BLaER1 treated with 17β-estradiol and CSF1 and Interleukin-3, amounts not matched to agents 10 nM and 100 nM (cell line): ENCODE results near the gene CRISPLD2.

ENCODE experiments used
- H3K27ac ChIP-seq, 11 experiments: shearing (Covaris generic); formaldehyde crosslinking; 2 replicates each; pipeline ENCODE4 v1.8.1; 2022
- H3K27me3 ChIP-seq, 11 experiments: shearing (Covaris generic); formaldehyde crosslinking; 2 replicates each; pipeline ENCODE4 v1.8.1; 2022
- H3K36me3 ChIP-seq, 11 experiments: shearing (Covaris generic); formaldehyde crosslinking; 2 replicates each; pipeline ENCODE4 v1.8.1; 2022
- H3K4me1 ChIP-seq, 10 experiments: shearing (Covaris generic); formaldehyde crosslinking; 2 replicates each; pipeline ENCODE4 v1.8.1; 2022
- H3K4me2 ChIP-seq, 11 experiments: shearing (Covaris generic); formaldehyde crosslinking; 2 replicates each; pipeline ENCODE4 v1.8.1; 2022
- H3K4me3 ChIP-seq, 10 experiments: shearing (Covaris generic); formaldehyde crosslinking; 2 replicates each; pipeline ENCODE4 v1.8.1; 2022
- H3K9ac ChIP-seq, 11 experiments: shearing (Covaris generic); formaldehyde crosslinking; 2 replicates each; pipeline ENCODE4 v1.8.1; 2022
- H3K9me3 ChIP-seq, 11 experiments: shearing (Covaris generic); formaldehyde crosslinking; replicated peaks in 1 of 11; 2 replicates each; pipeline ENCODE4 v1.8.1; 2022
- H4K20me1 ChIP-seq, 11 experiments: shearing (Covaris generic); formaldehyde crosslinking; 2 replicates each; pipeline ENCODE4 v1.8.1; 2022
- Cebpa-rat ChIP-seq, 11 experiments: shearing (Covaris generic); IDR thresholded peaks; 2 replicates each; pipeline ENCODE4 v1.8.1; 2022

CRISPLD2 gene

DNA sequence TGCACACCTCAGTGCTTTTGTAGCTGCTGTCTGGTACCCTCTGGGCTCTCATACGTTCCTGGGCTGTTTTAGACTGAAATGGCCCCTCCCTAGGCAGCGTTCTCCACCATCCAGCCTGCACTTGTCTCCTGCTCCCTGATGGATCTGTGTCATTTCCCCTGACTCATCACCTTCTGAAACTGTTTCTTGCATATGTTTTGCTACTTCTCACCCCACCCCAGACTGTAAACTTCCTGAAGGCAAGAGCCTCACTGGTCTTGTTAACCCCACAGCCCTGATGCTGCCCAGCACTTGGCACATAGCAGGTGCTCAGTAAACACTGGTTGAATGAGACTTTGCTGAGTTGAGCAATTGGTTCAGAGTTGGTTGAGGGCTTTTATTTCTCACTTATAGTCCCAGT, 78.7 kb downstream of the CRISPLD2 start:
- Histone ChIP-seq H3K9me3 (peaks cover 8 to 41% (median 15%) of the 10 kb centered on the region in 11 experiments; a peak in 20 of 22 replicates), H3K4me2 (peak overlapping the region; percentile 40 to 83 (median 73)), H4K20me1 (no peaks in the 10 kb centered on the region), H3K27ac (peak overlapping the region in 10 of 11 experiments; percentile 6 to 86 (median 66); a peak in 17 of 22 replicates), H3K9ac (peak overlapping the region in 8 of 11 experiments; percentile 10 to 74 (median 58); a peak in 12 of 22 replicates), H3K36me3 (peaks cover 0 to 56% (median 14%) of the 10 kb centered on the region in 11 experiments; a peak in 10 of 22 replicates), H3K4me1 (peaks cover 29 to 72% (median 51%) of the 10 kb centered on the region in 10 experiments), H3K4me3 (peak overlapping the region in 4 of 10 experiments; percentile 9 to 45 (median 22); a peak in 4 of 20 replicates), H3K27me3 (no peaks in the 10 kb centered on the region)
- peak in 2 of 11 experiments; percentile 6 to 61; a peak in 3 of 22 replicates for TF ChIP-seq Cebpa-rat (IDR thresholded peaks at IDR 0.05)

DNA sequence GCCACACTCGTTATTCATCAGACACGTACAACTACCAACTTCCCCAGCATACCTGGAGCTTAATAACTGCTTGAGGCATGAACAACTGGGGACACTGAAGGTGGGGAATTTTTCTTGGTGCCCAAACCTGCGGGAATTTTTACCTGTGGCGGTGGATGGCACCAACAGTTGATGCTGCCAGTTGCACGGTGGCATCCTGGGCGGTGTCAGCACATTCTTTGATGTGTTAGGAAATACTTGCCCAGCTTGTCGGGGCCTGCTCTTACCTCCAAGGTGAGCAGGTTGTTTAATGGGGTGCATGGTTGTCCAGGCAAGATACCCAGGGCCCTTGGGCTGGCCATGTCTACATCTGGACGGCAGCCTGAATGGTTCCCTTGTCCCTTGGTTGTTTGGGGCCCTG, 79.6 kb downstream of the CRISPLD2 start:
- Histone ChIP-seq H3K27me3 (no peaks in the 10 kb centered on the region), H4K20me1 (no peaks in the 10 kb centered on the region), H3K4me3 (no peak overlapping the region), H3K36me3 (peaks cover 0 to 55% (median 16%) of the 10 kb centered on the region in 11 experiments; a peak in 10 of 22 replicates), H3K9me3 (peaks cover 0 to 31% (median 8%) of the 10 kb centered on the region in 11 experiments; a peak in 17 of 22 replicates), H3K4me1 (peaks cover 20 to 63% (median 42%) of the 10 kb centered on the region in 10 experiments), H3K4me2 (peak overlapping the region in 5 of 11 experiments; percentile 8 to 83 (median 64); a peak in 7 of 22 replicates), H3K9ac (no peak overlapping the region), H3K27ac (peak overlapping the region in 4 of 11 experiments; percentile 12 to 86 (median 70); a peak in 5 of 22 replicates)
- no peak for TF ChIP-seq Cebpa-rat (IDR thresholded peaks at IDR 0.05)

DNA sequence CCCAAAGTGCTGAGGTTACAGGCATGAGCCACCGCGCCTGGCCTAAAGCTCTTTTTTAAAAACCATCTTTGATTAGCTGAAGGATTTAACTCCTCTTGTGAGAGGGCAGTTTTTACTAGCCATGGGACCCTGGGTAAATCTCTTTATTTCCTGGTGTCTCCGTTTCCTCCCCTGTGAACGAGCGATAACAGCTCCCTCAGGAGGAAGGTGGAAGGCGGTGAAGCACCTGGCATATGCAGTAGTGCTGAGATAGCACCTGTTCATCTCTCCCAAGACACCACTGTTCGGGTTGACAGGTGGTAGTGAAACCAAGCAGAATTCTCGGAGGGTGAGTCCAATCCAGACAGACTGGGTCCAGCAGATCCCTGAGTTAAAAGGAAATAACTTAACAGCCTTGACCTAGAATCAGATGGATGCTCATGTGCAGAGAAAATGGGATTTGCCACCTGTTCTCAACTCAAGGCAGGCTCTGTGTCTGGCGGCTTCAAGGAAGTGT, 86.2 kb downstream of the CRISPLD2 start:
- H3K9me3 ChIP-seq, result peaks cover 0 to 4% (median 0%) of the 10 kb centered on the region in 11 experiments; a peak in 5 of 22 replicates
- no peak overlapping the region for H3K27ac ChIP-seq
- no peak for TF ChIP-seq Cebpa-rat (IDR thresholded peaks at IDR 0.05)
- H3K4me1 ChIP-seq, result peaks cover 12 to 49% (median 27%) of the 10 kb centered on the region in 10 experiments
- H3K4me3 ChIP-seq, result no peak overlapping the region
- H4K20me1 ChIP-seq, result no peaks in the 10 kb centered on the region
- peak overlapping the region in 4 of 11 experiments; percentile 14 to 73 (median 60); a peak in 3 of 22 replicates for H3K4me2 ChIP-seq
- H3K9ac ChIP-seq, result no peak overlapping the region
- H3K27me3 ChIP-seq, result no peaks in the 10 kb centered on the region
- H3K36me3 ChIP-seq, result peaks cover 0 to 49% (median 0%) of the 10 kb centered on the region in 11 experiments; a peak in 8 of 22 replicates

DNA sequence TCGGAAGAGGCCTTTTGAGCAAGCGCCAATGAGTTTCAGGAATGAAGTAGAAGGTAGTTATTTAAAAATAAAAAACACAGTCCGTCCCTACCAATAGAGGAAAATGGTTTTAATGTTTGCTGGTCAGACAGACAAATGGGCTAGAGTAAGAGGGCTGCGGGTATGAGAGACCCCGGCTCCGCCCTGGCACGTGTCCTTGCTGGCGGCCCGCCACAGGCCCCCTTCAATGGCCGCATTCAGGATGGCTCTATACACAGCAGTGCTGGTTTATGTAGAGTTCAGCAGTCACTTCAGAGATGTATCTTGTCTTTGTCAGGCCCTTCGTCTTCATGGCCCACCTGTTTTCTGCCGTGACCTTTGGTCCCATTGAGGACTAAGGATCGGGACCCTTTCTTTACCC, 87.3 kb downstream of the CRISPLD2 start:
- Histone ChIP-seq H3K36me3 (peaks cover 0 to 40% (median 0%) of the 10 kb centered on the region in 11 experiments; a peak in 8 of 22 replicates), H3K4me2 (peak overlapping the region; percentile 37 to 73 (median 57)), H3K27me3 (no peaks in the 10 kb centered on the region), H3K4me3 (no peak overlapping the region), H3K4me1 (peaks cover 14 to 59% (median 36%) of the 10 kb centered on the region in 10 experiments), H4K20me1 (no peaks in the 10 kb centered on the region), H3K27ac (peak overlapping the region in 1 of 11 experiments; percentile 17; a peak in 1 of 22 replicates), H3K9ac (no peak overlapping the region), H3K9me3 (no peaks in the 10 kb centered on the region)
- no peak for TF ChIP-seq Cebpa-rat (IDR thresholded peaks at IDR 0.05)

DNA sequence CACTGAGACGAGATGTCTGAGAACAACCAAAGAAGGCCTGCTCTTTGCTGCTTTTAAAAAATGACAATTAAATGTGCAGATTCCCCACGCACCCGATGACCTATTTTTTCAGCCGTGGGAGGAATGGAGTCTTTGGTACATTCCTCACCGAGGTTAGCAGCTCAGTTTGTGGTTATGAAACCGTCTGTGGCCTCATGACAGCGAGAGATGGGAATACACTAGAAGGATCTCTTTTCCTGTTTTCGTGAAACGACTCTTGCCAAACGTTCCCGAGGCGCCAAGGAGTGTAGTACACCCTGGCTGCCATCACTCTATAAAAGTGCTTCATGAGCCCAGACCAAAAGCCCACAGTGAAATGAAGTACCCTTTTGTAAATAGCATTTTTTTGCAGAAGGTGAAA, 87.8 kb downstream of the CRISPLD2 start:
- Histone ChIP-seq H3K9ac (no peak overlapping the region; a peak in 1 of 22 replicates), H3K36me3 (peaks cover 0 to 38% (median 0%) of the 10 kb centered on the region in 11 experiments; a peak in 7 of 22 replicates), H3K4me3 (no peak overlapping the region), H3K27ac (peak overlapping the region in 1 of 11 experiments; percentile 17; a peak in 1 of 22 replicates), H3K9me3 (no peaks in the 10 kb centered on the region), H3K27me3 (no peaks in the 10 kb centered on the region), H3K4me1 (peaks cover 15 to 65% (median 40%) of the 10 kb centered on the region in 10 experiments), H3K4me2 (peak overlapping the region; percentile 37 to 73 (median 57)), H4K20me1 (no peaks in the 10 kb centered on the region)
- TF ChIP-seq Cebpa-rat (IDR thresholded peaks at IDR 0.05), result no peak

DNA sequence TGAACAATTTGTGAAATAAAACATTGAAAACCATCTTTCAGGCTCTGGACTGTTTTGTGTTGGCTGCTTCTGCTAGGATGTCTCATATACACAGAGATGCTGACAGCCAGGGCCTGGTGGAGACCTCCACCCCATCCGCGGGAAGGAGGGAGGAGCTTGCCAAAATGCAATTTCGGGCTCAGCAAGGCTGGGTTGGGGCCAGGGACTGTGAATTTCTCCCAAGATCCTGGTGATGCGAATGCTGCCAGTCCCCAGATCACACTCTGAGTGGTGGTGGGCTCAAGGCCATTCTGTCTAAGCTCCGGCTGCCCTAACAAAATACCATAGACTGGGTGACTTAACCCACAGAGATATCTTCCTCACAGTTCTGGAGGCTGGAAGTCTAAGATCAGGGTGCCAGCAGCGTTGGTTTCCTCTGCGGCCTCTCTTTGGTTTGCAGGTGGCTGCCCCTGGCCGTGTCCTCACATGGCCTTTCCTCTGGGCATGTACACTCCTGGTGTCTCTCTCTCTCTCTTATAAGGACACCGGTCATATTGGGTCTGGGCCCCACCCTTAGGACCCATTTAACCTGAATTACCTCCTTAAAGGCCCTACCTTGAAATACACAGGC, 89.8 kb downstream of the CRISPLD2 start:
- H3K27ac ChIP-seq, result no peak overlapping the region

DNA sequence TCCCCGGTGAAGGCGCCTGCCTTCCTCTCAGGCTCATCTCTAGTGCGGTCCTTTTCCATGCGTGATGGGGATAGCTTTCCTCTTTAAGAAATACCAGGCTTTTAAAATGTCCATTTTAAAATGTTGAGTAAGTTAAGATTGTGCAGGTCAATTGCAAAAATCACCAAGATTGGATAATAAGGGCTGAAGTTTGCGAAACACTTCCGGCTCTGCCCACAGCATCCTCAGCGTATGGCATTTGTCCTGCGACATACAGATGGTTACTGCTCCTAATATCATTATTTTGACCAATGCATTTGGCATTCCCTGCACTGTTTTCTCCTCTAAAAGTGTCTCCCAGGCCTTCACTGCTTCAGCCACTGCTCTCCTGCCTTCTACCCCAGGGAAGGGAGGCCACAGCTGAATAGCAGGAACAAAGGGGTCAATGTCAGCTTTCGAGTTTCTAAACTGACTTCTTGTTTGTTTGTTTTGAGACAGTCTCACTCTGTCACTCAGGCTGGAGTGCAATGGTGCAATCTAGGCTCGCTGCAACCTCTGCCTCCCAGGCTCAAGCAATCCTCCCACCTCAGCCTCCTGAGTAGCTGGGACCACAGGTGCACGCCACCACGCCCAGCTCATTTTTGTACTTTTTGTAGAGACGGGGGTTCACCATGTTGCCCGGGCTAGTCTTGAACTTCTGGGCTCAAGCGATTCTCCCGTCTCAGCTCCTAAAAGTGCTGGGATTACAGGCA, 91.9 kb downstream of the CRISPLD2 start:
- Histone ChIP-seq H3K27me3 (peaks cover 0 to 12% (median 0%) of the 10 kb centered on the region in 11 experiments; a peak in 2 of 22 replicates), H3K4me2 (peak overlapping the region in 8 of 11 experiments; percentile 15 to 62 (median 50); a peak in 13 of 22 replicates), H3K9ac (no peak overlapping the region), H3K4me1 (peaks cover 35 to 81% (median 51%) of the 10 kb centered on the region in 10 experiments), H3K9me3 (no peaks in the 10 kb centered on the region), H3K27ac (no peak overlapping the region; a peak in 1 of 22 replicates), H3K36me3 (peaks cover 0 to 11% (median 0%) of the 10 kb centered on the region in 11 experiments; a peak in 5 of 22 replicates), H3K4me3 (no peak overlapping the region), H4K20me1 (no peaks in the 10 kb centered on the region)
- TF ChIP-seq Cebpa-rat (IDR thresholded peaks at IDR 0.05), result no peak

More for the DNA sequence above, 89.8 kb downstream of the CRISPLD2 start:
- H3K27me3 ChIP-seq, result no peaks in the 10 kb centered on the region
- no peaks in the 10 kb centered on the region for H4K20me1 ChIP-seq
- peaks cover 27 to 76% (median 46%) of the 10 kb centered on the region in 10 experiments for H3K4me1 ChIP-seq
- no peaks in the 10 kb centered on the region for H3K9me3 ChIP-seq
- no peak for TF ChIP-seq Cebpa-rat (IDR thresholded peaks at IDR 0.05)
- H3K36me3 ChIP-seq, result peaks cover 0 to 26% (median 0%) of the 10 kb centered on the region in 11 experiments; a peak in 6 of 22 replicates
- H3K4me3 ChIP-seq, result no peak overlapping the region
- H3K4me2 ChIP-seq, result peak overlapping the region in 5 of 11 experiments; percentile 0 to 62 (median 57); a peak in 7 of 22 replicates
- no peak overlapping the region for H3K9ac ChIP-seq

DNA sequence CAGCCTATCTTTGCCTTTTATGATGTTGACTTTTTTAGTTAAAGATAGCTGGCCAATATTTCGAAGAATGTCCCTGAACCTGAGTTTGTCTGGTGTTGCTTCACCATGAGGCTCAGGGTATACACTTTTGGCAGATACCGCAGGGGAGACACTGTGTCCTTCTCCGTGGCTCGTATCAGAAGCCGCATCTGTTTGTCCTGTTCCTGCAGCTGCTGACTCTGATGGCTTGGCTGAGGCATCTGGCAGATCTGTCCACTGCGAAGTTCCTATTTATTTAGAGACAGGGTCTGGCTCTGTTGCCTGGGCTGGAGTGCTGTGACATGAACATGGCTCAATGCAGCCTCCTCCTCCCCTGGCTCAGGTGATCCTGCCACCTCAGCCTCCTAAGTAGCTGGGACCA, 93.5 kb downstream of the CRISPLD2 start:
- Histone ChIP-seq H3K4me1 (peaks cover 28 to 80% (median 50%) of the 10 kb centered on the region in 10 experiments), H3K4me2 (peak overlapping the region in 9 of 11 experiments; percentile 4 to 62 (median 31); a peak in 17 of 22 replicates), H3K9ac (no peak overlapping the region), H3K27me3 (peaks cover 0 to 17% (median 0%) of the 10 kb centered on the region in 11 experiments; a peak in 2 of 22 replicates), H4K20me1 (no peaks in the 10 kb centered on the region), H3K27ac (no peak overlapping the region), H3K4me3 (no peak overlapping the region), H3K9me3 (no peaks in the 10 kb centered on the region), H3K36me3 (0 out of 22 replicates have a peak, but pooled peaks cover 0 to 6% (median 0%) of the 10 kb centered on the region in 11 experiments)
- TF ChIP-seq Cebpa-rat (IDR thresholded peaks at IDR 0.05), result no peak
